22Rv1 (cell line): ENCODE measurements around the gene WDSUB1.

ENCODE experiments used
- ZFX ChIP-seq: fragments of 450-650 bp; IDR thresholded peaks from 2 replicates; pipeline ENCODE4 v1.6.1; 2017; ENCODE audit warnings: antibody characterized with exemption, borderline replicate concordance
- TF ChIP-seq, protein P1 (sequence below): fragments of 450-650 bp; IDR thresholded peaks from 2 replicates; pipeline ENCODE4 v1.5.1; 2017; ENCODE audit warnings: mild to moderate bottlenecking

DNA sequence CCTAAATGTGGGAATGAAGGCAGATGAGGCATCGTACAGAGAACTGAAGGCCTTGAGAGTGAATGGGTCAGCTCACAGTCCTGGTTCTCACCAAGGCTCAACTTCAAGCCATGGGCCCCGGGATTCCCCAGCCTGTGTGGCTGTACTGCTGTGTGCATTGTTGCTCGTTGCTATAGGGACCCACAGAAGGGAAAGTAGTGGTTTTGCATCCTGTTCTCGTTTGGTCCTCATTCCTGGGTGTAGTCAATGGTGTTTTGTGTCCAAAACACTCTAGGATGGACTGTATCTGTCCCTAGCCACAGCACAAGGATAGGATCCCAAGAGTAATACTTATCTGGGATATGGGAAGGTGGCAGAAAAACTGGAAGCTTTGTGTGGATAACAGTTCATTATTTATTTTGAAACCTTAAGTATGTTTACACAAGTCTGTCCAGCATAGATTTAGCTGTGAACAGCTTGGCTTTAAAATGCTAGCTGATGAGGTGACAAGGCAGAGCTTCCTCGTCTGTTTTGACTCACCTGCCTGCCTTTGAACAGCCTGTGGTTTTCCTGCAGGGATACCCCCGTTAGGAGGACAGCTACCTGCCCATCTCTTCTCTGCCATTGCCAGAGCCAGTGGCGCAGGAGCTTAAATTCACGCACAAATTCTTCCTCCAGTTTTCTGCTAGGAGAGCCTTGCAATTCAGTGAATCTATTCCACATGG is 85.0 kb downstream of the WDSUB1 start:
- TF ChIP-seq, protein P1, sequence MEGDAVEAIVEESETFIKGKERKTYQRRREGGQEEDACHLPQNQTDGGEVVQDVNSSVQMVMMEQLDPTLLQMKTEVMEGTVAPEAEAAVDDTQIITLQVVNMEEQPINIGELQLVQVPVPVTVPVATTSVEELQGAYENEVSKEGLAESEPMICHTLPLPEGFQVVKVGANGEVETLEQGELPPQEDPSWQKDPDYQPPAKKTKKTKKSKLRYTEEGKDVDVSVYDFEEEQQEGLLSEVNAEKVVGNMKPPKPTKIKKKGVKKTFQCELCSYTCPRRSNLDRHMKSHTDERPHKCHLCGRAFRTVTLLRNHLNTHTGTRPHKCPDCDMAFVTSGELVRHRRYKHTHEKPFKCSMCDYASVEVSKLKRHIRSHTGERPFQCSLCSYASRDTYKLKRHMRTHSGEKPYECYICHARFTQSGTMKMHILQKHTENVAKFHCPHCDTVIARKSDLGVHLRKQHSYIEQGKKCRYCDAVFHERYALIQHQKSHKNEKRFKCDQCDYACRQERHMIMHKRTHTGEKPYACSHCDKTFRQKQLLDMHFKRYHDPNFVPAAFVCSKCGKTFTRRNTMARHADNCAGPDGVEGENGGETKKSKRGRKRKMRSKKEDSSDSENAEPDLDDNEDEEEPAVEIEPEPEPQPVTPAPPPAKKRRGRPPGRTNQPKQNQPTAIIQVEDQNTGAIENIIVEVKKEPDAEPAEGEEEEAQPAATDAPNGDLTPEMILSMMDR, result no peak
- TF ChIP-seq ZFX, result no peak
